Omental fat pad (tissue), 4 donors: ENCODE data around the gene PJVK. TPM values are rescaled to one million over a fixed set of nuclear protein-coding genes. Genes with fewer than 3 reads are reported as not detected.

ENCODE experiments used
- ATAC-seq: fragments of 150-250 bp; one replicate; pipeline ENCODE4 v1.9.1; 2016; ENCODE audit warnings: mild to moderate bottlenecking, moderate library complexity; ENCODE audit not compliant: low FRiP score
- DNase-seq: peaks from one replicate; pipeline ENCODE4 v3.0.0-alpha.2; 2019; ENCODE audit warnings: low spot score
- CTCF ChIP-seq, 3 donors: fragments of 450-650 bp; IDR thresholded peaks; one replicate each; pipeline ENCODE4 v1.5.1; 2016 to 2017; ENCODE audit warnings: antibody characterized with exemption in 3 of 3, mild to moderate bottlenecking in 3 of 3, moderate library complexity in 2 of 3
- total RNA-seq, 4 donors: library from RNA; depleted of rRNA; stranded (reverse); fragments of >200 nt; gene quantifications; one replicate each; pipeline ENCODE4 v1.1.0, GENCODE V29; 2016

The PJVK gene
- total RNA-seq, 4 donors from 2014 or later: 2.2 to 2.8 (median 2.5) TPM

- ATAC-seq: no peak
- TF ChIP-seq CTCF (IDR thresholded peaks at IDR 0.05): no peak
Measured at GRCh38 chr2:178496049-178496448, 44.9 kb downstream of the PJVK start.

GRCh38 chr2:178498137-178498536 is 47.0 kb downstream of the PJVK start:
- TF ChIP-seq CTCF (IDR thresholded peaks at IDR 0.05): no peak
- DNase-seq: no peak
- ATAC-seq: no peak

More at GRCh38 chr2:178496049-178496448, 44.9 kb downstream of the PJVK start:
- DNase-seq: no peak

- TF ChIP-seq CTCF (IDR thresholded peaks at IDR 0.05): no peak
- DNase-seq: no peak
- ATAC-seq: no peak
Measured at GRCh38 chr2:178499640-178500039, 48.5 kb downstream of the PJVK start.

- ATAC-seq: no peak
- TF ChIP-seq CTCF (IDR thresholded peaks at IDR 0.05): no peak
- no peak for DNase-seq
Measured at GRCh38 chr2:178502751-178503150, 51.6 kb downstream of the PJVK start.

GRCh38 chr2:178506101-178506500 is 54.9 kb downstream of the PJVK start:
- no peak for DNase-seq
- TF ChIP-seq CTCF (IDR thresholded peaks at IDR 0.05): no peak

GRCh38 chr2:178506524-178506923 is 55.3 kb downstream of the PJVK start:
- TF ChIP-seq CTCF (IDR thresholded peaks at IDR 0.05): no peak
- ATAC-seq (no peak), DNase-seq (no peak)

More at GRCh38 chr2:178506101-178506500, 54.9 kb downstream of the PJVK start:
- no peak for ATAC-seq

- ATAC-seq: no peak
- no peak for DNase-seq
- TF ChIP-seq CTCF (IDR thresholded peaks at IDR 0.05): no peak
Measured at GRCh38 chr2:178506949-178507348, 55.8 kb downstream of the PJVK start.
